GM13976 (cell line): ENCODE measurements around the gene MORC3.

Source experiments
- DNase-seq: peaks from one replicate; pipeline ENCODE4 v3.0.0; 2012; ENCODE audit warnings: low spot score
- CTCF ChIP-seq: IDR thresholded peaks from 2 replicates; pipeline ENCODE4 v1.5.1; 2012; ENCODE audit warnings: borderline replicate concordance, mild to moderate bottlenecking; ENCODE audit not compliant: insufficient read depth; ENCODE audit errors: extremely low read depth, missing control alignments, control extremely low read depth
- in situ Hi-C: fragments of 300-500 bp; cut with MboI; formaldehyde crosslinking; loops from one replicate; pipeline ENCODE4 v1.12.0; 2022; ENCODE audit warnings: low sequenced_read_pairs, mixed read lengths, inconsistent platforms; ENCODE audit not compliant: unreplicated experiment

The MORC3 gene

GRCh38 chr21:36412916-36413315 is 92.9 kb downstream of the MORC3 start:
- no peak for DNase-seq
- in situ Hi-C loops: no loop called here
- no peak for TF ChIP-seq CTCF

DNA sequence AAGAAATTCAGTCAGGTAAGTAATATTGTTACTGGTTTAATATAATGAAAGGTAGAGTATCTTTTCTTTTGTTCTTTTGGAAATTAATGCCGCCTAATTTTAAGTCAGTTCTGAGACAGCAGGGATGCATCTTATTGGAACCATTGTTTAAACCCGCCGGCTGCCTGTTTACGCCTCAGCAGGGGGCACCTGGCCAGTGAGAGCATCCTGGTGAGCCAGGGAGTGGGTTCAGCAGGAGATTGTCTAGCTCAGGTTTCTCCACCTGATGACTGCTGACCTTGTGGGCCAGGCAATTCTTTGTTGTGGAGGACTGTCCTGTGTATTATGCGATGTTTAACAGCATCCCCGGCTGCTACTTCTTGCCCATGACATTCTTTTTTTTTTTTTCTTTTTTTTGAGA is 95.4 kb downstream of the MORC3 start:
- in situ Hi-C loops: no loop called here
- TF ChIP-seq CTCF: no peak
- no peak for DNase-seq

DNA sequence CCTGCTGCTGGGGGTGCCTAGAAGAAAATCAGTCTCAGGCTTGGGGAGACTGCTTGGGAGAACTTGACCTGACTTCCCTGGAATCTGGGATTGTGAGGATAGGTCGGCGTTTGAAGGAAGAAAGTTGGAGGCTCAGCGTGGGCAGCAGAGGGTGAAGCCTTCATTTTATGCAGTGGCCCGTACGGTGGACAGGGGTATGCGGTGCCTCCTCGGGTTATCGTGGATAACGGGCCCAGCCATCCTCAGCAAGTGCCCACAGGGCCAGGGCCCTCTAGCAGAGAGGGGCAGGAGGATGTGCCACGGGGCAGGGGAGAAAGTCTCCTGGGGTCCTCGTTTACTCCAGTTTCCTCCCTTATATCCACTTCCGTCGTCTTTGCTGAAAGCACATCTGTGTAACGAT is 99.2 kb downstream of the MORC3 start:
- in situ Hi-C loops: no loop called here
- no peak for TF ChIP-seq CTCF
- no peak for DNase-seq

DNA sequence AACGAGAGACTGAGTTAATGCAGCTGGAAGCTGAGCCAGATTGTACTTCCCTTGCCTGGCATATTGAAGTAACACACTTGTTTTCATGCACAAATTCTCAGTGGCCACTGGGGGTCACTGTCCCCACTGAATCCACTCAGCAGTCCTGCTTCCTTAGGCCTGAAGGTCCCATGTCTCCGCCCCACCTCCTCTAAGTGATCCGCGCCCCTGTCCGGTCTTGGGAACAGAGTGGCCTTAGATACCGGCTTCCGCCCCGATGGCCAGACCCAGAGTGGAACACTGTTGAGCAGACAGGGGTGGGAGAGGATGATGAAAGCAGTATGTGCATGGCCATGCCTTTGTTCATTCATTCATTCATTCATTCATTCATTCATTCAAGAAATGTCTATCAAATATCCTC is 100.0 kb downstream of the MORC3 start:
- in situ Hi-C loops: loop anchor here (10.0 kb wide), 1 partner anchor 515 kb away; no protein-coding TSS in a partner anchor
- peak; percentile 71 for TF ChIP-seq CTCF
- DNase-seq: peak; percentile 86

DNA sequence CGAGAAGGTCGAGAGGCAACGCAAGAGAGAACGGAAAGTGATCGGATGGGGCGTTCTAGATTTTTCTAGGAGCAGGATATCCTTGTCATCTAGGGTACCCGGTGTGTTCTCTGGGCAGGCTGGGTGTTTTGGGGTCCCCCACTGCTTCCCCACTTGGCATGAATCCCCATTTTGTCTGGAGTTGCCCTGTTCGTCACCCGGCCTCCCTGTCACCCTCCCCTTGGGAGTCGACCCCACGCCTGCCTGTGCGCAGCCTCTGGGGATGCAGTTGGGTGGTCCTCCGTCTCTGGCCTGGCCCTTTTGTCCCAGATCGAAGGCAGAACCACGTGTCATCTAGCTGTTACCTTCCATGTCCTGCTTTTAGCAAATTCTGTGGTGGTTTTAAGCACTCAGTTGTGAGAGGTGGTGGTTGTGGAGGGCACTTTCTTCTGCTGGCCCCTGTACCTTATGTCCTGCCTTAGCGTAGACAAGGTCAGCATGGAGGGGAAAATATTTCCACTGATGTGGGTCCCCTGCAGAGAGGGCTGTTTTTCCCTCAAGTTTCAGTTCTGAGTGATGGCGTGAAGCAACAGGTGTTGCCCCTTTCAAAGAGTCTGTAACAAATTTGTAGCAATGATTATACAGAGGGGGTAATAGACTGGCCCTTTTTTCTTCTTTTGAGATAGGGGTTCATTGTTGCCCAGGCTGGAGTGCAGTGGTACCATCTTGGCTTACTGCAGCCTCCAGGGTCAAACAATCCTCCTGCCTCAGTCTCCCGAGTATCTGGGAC is 100.8 kb downstream of the MORC3 start:
- in situ Hi-C loops: loop anchor here (10.0 kb wide), 1 partner anchor 514 kb away; no protein-coding TSS in a partner anchor
- DNase-seq: no peak
- TF ChIP-seq CTCF: no peak

GRCh38 chr21:36422279-36423098 is 102.5 kb downstream of the MORC3 start:
- TF ChIP-seq CTCF: peak; percentile 57
- in situ Hi-C loops: loop anchor here (10.0 kb wide), 1 partner anchor 512 kb away; no protein-coding TSS in a partner anchor
- peak; percentile 84 for DNase-seq
